ENCODE measurements around the gene KDM4B. TPM values are rescaled to one million over a fixed set of nuclear protein-coding genes. Genes with fewer than 3 reads are reported as not detected.

The KDM4B gene
- total and polyA plus RNA-seq, 2 donors (not counting 1 experiment from before 2014, with no cell fraction given), result 75.5 to 205 TPM

DNA sequence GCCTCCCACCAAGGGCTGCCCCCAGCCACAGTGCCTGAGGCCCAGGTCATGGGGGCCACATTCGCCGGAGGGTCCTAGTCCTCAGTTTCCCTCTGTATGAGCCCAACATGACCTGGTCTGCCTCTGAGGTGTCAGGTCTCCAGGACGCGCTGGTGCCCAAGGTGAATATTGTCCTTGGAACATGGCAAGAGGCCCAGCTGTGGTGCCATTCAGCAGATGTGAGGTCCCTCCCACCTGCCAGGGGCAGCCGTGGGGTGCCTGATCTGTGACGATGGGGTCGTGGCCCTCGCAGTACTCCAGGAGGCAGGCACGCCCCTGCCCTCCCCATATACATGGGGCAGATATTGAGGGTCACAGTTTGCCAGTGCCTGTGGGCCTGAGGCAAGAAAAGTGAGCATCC, 151.9 kb downstream of the KDM4B start:
- peak overlapping the region; percentile 28 to 81 for H3K27ac ChIP-seq (ENCODE audit: low read length in 2 of 2)
- TF ChIP-seq, protein P1, sequence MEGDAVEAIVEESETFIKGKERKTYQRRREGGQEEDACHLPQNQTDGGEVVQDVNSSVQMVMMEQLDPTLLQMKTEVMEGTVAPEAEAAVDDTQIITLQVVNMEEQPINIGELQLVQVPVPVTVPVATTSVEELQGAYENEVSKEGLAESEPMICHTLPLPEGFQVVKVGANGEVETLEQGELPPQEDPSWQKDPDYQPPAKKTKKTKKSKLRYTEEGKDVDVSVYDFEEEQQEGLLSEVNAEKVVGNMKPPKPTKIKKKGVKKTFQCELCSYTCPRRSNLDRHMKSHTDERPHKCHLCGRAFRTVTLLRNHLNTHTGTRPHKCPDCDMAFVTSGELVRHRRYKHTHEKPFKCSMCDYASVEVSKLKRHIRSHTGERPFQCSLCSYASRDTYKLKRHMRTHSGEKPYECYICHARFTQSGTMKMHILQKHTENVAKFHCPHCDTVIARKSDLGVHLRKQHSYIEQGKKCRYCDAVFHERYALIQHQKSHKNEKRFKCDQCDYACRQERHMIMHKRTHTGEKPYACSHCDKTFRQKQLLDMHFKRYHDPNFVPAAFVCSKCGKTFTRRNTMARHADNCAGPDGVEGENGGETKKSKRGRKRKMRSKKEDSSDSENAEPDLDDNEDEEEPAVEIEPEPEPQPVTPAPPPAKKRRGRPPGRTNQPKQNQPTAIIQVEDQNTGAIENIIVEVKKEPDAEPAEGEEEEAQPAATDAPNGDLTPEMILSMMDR (IDR thresholded peaks at IDR 0.05), result no peak
- TF ChIP-seq EZH2 (IDR thresholded peaks at IDR 0.05; ENCODE audit: borderline replicate concordance, insufficient read depth, low read depth, low read length, poor library complexity, severe bottlenecking), result no peak
- no peaks in the 10 kb centered on the region for H3K79me2 ChIP-seq (ENCODE audit: control insufficient read depth, insufficient read depth, low read length)
- Mint-ChIP-seq H3K4me3 (no peak overlapping the region), H3K27ac (peak overlapping the region; percentile 88), H3K27me3 (no peaks in the 10 kb centered on the region), H3K4me1 (peaks cover 43% of the 10 kb centered on the region), H3K9me3 (ENCODE audit: insufficient read depth) (no peaks in the 10 kb centered on the region)
- intact Hi-C loops (cut with micrococcal nuclease), result no loop called here
- H3K9ac ChIP-seq (ENCODE audit: low read length), result no peak overlapping the region
- DNase-seq (no peak), ATAC-seq (ENCODE audit: low read depth) (no peak)
- H3K36me3 ChIP-seq (replicated peaks in 1 of 2; ENCODE audit: control extremely low read depth in 1 of 2, control insufficient read depth in 1 of 2, extremely low read depth in 1 of 2, insufficient read depth in 2 of 2, low read length in 1 of 2), result peaks cover 0 to 10% of the 10 kb centered on the region in 2 experiments
- peak overlapping the region; percentile 58 for H3K4me2 ChIP-seq (replicated peaks; ENCODE audit: low read depth, low read length, poor library complexity, severe bottlenecking)
- 86% methylated on average over 5 of the region's 9 CpGs for WGBS (ENCODE audit: insufficient coverage)
- POLR2A ChIA-PET, result no interaction called here
- no peaks in the 10 kb centered on the region for H3K27me3 ChIP-seq (replicated peaks in 1 of 4; ENCODE audit: control extremely low read depth in 1 of 4, control insufficient read depth in 3 of 4, insufficient read depth in 4 of 4, low read length in 3 of 4)
- H2AFZ ChIP-seq (ENCODE audit: insufficient read depth, low read depth, low read length, poor library complexity, severe bottlenecking), result no peak overlapping the region
- H4K20me1 ChIP-seq (ENCODE audit: control insufficient read depth, insufficient read depth, low read length, poor library complexity, severe bottlenecking), result no peaks in the 10 kb centered on the region
- H3K4me1 ChIP-seq (ENCODE audit: control insufficient read depth in 2 of 2, insufficient read depth in 2 of 2, low read length in 2 of 2), result peaks cover 31 to 34% of the 10 kb centered on the region in 2 donors
- CTCF ChIA-PET, result interaction anchor here (0.6 kb wide), 1 partner anchor 18 kb away, joined by 3 read pairs; no protein-coding TSS in a partner anchor
- H3K9me3 ChIP-seq (ENCODE audit: control extremely low read depth in 1 of 3, control insufficient read depth in 2 of 3, insufficient read depth in 1 of 3, low read length in 2 of 3), result peaks cover 0 to 15% (median 5%) of the 10 kb centered on the region in 3 donors
- H3K4me3 ChIP-seq (ENCODE audit: control extremely low read depth in 1 of 5, extremely low read depth in 1 of 5, insufficient read depth in 1 of 5, low read depth in 2 of 5, low read length in 4 of 5), result no peak overlapping the region

- H3K27me3 ChIP-seq (replicated peaks in 1 of 4; ENCODE audit: control extremely low read depth in 1 of 4, control insufficient read depth in 3 of 4, insufficient read depth in 4 of 4, low read length in 3 of 4), result no peaks in the 10 kb centered on the region
- H3K4me1 Mint-ChIP-seq, result peaks cover 47% of the 10 kb centered on the region
- DNase-seq (no peak), ATAC-seq (ENCODE audit: low read depth) (no peak)
- H3K9ac ChIP-seq (ENCODE audit: low read length), result no peak overlapping the region
- H3K36me3 ChIP-seq (replicated peaks in 1 of 2; ENCODE audit: control extremely low read depth in 1 of 2, control insufficient read depth in 1 of 2, extremely low read depth in 1 of 2, insufficient read depth in 2 of 2, low read length in 1 of 2), result peaks cover 0 to 10% of the 10 kb centered on the region in 2 experiments
- 79% methylated on average over 23 of the region's 28 CpGs for WGBS (ENCODE audit: insufficient coverage)
- no peaks in the 10 kb centered on the region for H4K20me1 ChIP-seq (ENCODE audit: control insufficient read depth, insufficient read depth, low read length, poor library complexity, severe bottlenecking)
- POLR2A ChIA-PET, result interaction anchor here (0.7 to 1.2 kb wide), 2 partner anchors 10 to 1600 kb away, joined by 4 read pairs; no protein-coding TSS in a partner anchor
- peak overlapping the region; percentile 56 for H3K4me3 Mint-ChIP-seq
- no peaks in the 10 kb centered on the region for H3K79me2 ChIP-seq (ENCODE audit: control insufficient read depth, insufficient read depth, low read length)
- intact Hi-C loops (cut with micrococcal nuclease), result no loop called here
- no peak for TF ChIP-seq EZH2 (IDR thresholded peaks at IDR 0.05; ENCODE audit: borderline replicate concordance, insufficient read depth, low read depth, low read length, poor library complexity, severe bottlenecking)
- TF ChIP-seq, protein P1 (IDR thresholded peaks at IDR 0.05), result no peak
- no peaks in the 10 kb centered on the region for H3K27me3 Mint-ChIP-seq
- peak overlapping the region; percentile 39 for H2AFZ ChIP-seq (ENCODE audit: insufficient read depth, low read depth, low read length, poor library complexity, severe bottlenecking)
- peaks cover 0 to 9% (median under 1%) of the 10 kb centered on the region in 3 donors for H3K9me3 ChIP-seq (ENCODE audit: control extremely low read depth in 1 of 3, control insufficient read depth in 2 of 3, insufficient read depth in 1 of 3, low read length in 2 of 3)
- peak overlapping the region in 1 of 5 experiments; percentile 4 for H3K4me3 ChIP-seq (ENCODE audit: control extremely low read depth in 1 of 5, extremely low read depth in 1 of 5, insufficient read depth in 1 of 5, low read depth in 2 of 5, low read length in 4 of 5)
- no peaks in the 10 kb centered on the region for H3K9me3 Mint-ChIP-seq (ENCODE audit: insufficient read depth)
- CTCF ChIA-PET, result interaction anchor here (0.6 to 1.2 kb wide), 2 partner anchors 18 to 72 kb away, joined by 3 to 4 read pairs; no protein-coding TSS in a partner anchor
- H3K27ac ChIP-seq (ENCODE audit: low read length in 2 of 2), result peak overlapping the region; percentile 61 to 81
- peak overlapping the region; percentile 58 for H3K4me2 ChIP-seq (replicated peaks; ENCODE audit: low read depth, low read length, poor library complexity, severe bottlenecking)
- H3K27ac Mint-ChIP-seq, result peak overlapping the region; percentile 88
- peaks cover 37 to 41% of the 10 kb centered on the region in 2 donors for H3K4me1 ChIP-seq (ENCODE audit: control insufficient read depth in 2 of 2, insufficient read depth in 2 of 2, low read length in 2 of 2)
These were observed 152.6 kb downstream of the KDM4B start for GRCh38 chr19:5121266-5122120.

All from B cell (primary cell).